ENCODE data around the gene TFPI. TPM values are rescaled to one million over a fixed set of nuclear protein-coding genes. Genes with fewer than 3 reads are reported as not detected.
"Not testable (repeated sequence)": the region's sequence is repeated elsewhere in the genome, so short reads cannot be mapped to it uniquely, and the experiment has no call there.

Gene TFPI
- total and polyA plus RNA-seq, 4 experiments from 2014 or later = not detected

DNA sequence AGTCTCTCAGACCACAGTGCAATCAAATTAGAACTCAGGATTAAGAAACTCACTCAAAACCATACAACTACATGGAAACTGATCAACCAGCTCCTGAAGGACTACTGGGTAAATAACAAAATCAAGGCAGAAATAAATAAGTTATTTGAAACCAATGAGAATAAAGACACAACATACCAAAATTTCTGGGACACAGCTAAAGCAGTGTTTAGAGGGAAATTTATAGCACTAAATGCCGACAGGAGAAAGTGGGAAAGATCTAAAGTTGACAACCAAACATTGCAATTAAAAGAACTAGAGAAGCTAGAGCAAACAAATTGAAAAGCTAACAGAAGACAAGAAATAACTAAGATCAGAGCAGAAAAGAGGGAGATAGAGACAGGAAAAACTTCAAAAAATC, 18.9 kb downstream of the TFPI start:
- DNase-seq; intact Hi-C loops (cut with micrococcal nuclease); POLR2A ChIA-PET (ENCODE audit: partially characterized antibody); H3K27ac ChIP-seq (ENCODE audit: low read depth, low read length); H3K4me1 ChIP-seq (ENCODE audit: insufficient read depth, low read length); H3K4me3 Mint-ChIP-seq; H3K4me3 ChIP-seq (ENCODE audit: low read length in 2 of 2); H3K9me3 ChIP-seq (ENCODE audit: control insufficient read depth in 1 of 2, low read length in 2 of 2); H3K9me3 Mint-ChIP-seq; H3K36me3 Mint-ChIP-seq; H3K27ac Mint-ChIP-seq; H3K27me3 Mint-ChIP-seq; H3K27me3 ChIP-seq (ENCODE audit: insufficient read depth, low read length); H3K36me3 ChIP-seq (ENCODE audit: insufficient read depth, low read length); H3K4me1 Mint-ChIP-seq: not testable (repeated sequence)
- CTCF ChIA-PET (ENCODE audit: partially characterized antibody) = interaction anchor here (0.6 kb wide), 1 partner anchor 402 kb away, joined by 3 read pairs; no protein-coding TSS in a partner anchor

DNA sequence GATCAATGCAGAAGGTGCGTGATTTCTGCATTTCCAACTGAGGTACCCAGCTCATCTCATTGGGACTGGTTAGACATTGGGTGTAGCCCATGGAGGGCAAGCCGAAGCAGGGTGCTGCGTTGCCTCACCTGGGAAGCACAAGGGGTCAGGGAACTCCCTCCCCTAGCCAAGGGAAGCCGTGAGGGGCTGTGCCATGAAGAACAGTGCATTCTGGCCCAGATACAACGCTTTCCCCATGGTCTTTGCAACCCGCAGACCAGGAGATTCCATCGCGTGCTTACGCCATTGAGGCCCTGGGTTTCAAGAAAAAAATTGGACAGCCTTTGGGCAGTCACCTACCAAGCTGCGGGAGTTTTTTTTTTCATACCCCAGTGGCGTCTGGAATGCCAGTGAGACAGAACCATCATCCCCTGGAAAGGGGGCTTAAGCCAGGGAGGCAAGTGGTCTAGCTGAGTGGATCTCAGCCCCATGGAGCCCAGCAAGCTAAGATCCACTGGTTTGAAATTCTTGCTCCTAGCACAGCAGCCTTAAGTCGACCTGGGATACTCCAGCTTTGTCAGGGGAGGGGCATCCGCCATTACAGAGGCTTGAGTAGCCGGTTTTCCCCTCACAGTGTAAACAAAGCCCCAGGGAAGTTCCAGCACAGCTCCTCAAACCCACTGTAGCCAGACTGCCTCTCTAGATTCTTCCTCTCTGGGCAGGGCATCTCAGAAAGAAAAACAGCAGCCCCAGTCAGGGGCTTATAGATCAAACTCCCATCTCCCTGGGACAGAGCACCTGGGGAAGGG, 21.7 kb downstream of the TFPI start:
- Histone ChIP-seq H3K4me1 (ENCODE audit: insufficient read depth, low read length) (no peaks in the 10 kb centered on the region), H3K9me3 (ENCODE audit: control insufficient read depth in 1 of 2, low read length in 2 of 2) (no peaks in the 10 kb centered on the region), H3K36me3 (ENCODE audit: insufficient read depth, low read length) (no peaks in the 10 kb centered on the region), H3K27me3 (ENCODE audit: insufficient read depth, low read length) (no peaks in the 10 kb centered on the region), H3K27ac (ENCODE audit: low read depth, low read length) (no peak overlapping the region), H3K4me3 (ENCODE audit: low read length in 2 of 2) (no peak overlapping the region)
- CTCF ChIA-PET (ENCODE audit: partially characterized antibody) = no interaction called here
- intact Hi-C loops (cut with micrococcal nuclease) = no loop called here
- Mint-ChIP-seq H3K36me3 (no peaks in the 10 kb centered on the region), H3K4me1 (no peaks in the 10 kb centered on the region), H3K9me3 (peaks cover 0 to 6% (median 2%) of the 10 kb centered on the region in 8 donors), H3K27ac (no peak overlapping the region), H3K27me3 (no peaks in the 10 kb centered on the region), H3K4me3 (no peak overlapping the region)
- DNase-seq = no peak
- POLR2A ChIA-PET (ENCODE audit: partially characterized antibody) = no interaction called here

DNA sequence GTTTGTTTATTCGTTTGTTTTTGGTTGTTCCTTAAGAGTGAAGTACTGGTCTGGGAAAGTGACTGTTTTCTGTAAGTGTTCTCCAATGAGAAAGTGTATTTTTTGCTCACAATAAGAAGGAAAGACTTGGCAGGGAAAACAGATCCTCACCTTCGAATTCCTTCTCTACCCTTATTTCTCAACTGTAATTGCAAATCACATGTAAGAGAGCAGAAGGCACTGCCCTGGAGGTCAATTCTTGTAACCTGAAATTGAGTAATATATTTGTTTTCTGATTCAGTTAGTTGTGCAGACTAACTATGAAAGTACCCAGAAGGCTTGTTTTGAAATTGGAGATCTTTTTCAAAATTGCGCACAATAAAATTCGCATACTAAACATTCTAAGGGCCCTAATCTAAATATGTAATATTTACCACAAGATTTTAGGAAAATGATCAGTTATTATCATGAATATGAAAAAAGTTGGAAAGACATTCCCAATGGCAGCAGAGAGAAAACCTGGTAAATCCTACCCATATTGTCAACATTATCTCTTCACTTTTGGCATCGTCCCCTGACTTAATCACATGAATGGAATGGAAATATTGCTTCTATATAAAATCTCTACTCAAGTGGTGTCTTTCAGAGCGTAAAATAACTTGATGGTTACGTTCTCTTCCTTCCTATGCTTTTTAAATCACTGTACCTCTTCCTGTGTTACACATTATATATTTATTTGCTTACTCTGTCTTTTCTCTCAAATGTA, 24.1 kb downstream of the TFPI start:
- no peak overlapping the region for H3K4me3 ChIP-seq (ENCODE audit: low read length in 2 of 2)
- no peaks in the 10 kb centered on the region for H3K4me1 Mint-ChIP-seq
- no peaks in the 10 kb centered on the region for H3K27me3 Mint-ChIP-seq
- H3K27ac Mint-ChIP-seq = no peak overlapping the region
- peaks cover 0 to 5% (median under 1%) of the 10 kb centered on the region in 8 donors for H3K9me3 Mint-ChIP-seq
- no peak for DNase-seq
- CTCF ChIA-PET (ENCODE audit: partially characterized antibody) = no interaction called here
- H3K36me3 ChIP-seq (ENCODE audit: insufficient read depth, low read length) = no peaks in the 10 kb centered on the region
- no peaks in the 10 kb centered on the region for H3K9me3 ChIP-seq (ENCODE audit: control insufficient read depth in 1 of 2, low read length in 2 of 2)
- POLR2A ChIA-PET (ENCODE audit: partially characterized antibody) = no interaction called here
- H3K27me3 ChIP-seq (ENCODE audit: insufficient read depth, low read length) = no peaks in the 10 kb centered on the region
- H3K4me3 Mint-ChIP-seq = no peak overlapping the region
- no peak overlapping the region for H3K27ac ChIP-seq (ENCODE audit: low read depth, low read length)
- H3K36me3 Mint-ChIP-seq = no peaks in the 10 kb centered on the region
- H3K4me1 ChIP-seq (ENCODE audit: insufficient read depth, low read length) = no peaks in the 10 kb centered on the region
- intact Hi-C loops (cut with micrococcal nuclease) = no loop called here

GRCh38 chr2:187529248-187529976, 24.8 kb downstream of the TFPI start:
- Mint-ChIP-seq H3K27ac (no peak overlapping the region), H3K36me3 (no peaks in the 10 kb centered on the region), H3K9me3 (peaks cover 0 to 5% (median 0%) of the 10 kb centered on the region in 8 donors), H3K27me3 (no peaks in the 10 kb centered on the region), H3K4me3 (no peak overlapping the region), H3K4me1 (no peaks in the 10 kb centered on the region)
- Histone ChIP-seq H3K27ac (ENCODE audit: low read depth, low read length) (no peak overlapping the region), H3K9me3 (ENCODE audit: control insufficient read depth in 1 of 2, low read length in 2 of 2) (no peaks in the 10 kb centered on the region), H3K4me1 (ENCODE audit: insufficient read depth, low read length) (no peaks in the 10 kb centered on the region), H3K27me3 (ENCODE audit: insufficient read depth, low read length) (no peaks in the 10 kb centered on the region), H3K36me3 (ENCODE audit: insufficient read depth, low read length) (no peaks in the 10 kb centered on the region), H3K4me3 (ENCODE audit: low read length in 2 of 2) (no peak overlapping the region)
- DNase-seq = no peak
- ChIA-PET CTCF (ENCODE audit: partially characterized antibody) (no interaction called here), POLR2A (ENCODE audit: partially characterized antibody) (no interaction called here)
- intact Hi-C loops (cut with micrococcal nuclease) = no loop called here

- Mint-ChIP-seq H3K4me1 (no peaks in the 10 kb centered on the region), H3K9me3 (no peaks in the 10 kb centered on the region), H3K27ac (no peak overlapping the region), H3K27me3 (no peaks in the 10 kb centered on the region), H3K4me3 (no peak overlapping the region), H3K36me3 (no peaks in the 10 kb centered on the region)
- no peak overlapping the region for H3K27ac ChIP-seq (ENCODE audit: low read depth, low read length)
- H3K9me3 ChIP-seq (ENCODE audit: control insufficient read depth in 1 of 2, low read length in 2 of 2) = no peaks in the 10 kb centered on the region
- H3K27me3 ChIP-seq (ENCODE audit: insufficient read depth, low read length) = no peaks in the 10 kb centered on the region
- intact Hi-C loops (cut with micrococcal nuclease) = no loop called here
- no peaks in the 10 kb centered on the region for H3K36me3 ChIP-seq (ENCODE audit: insufficient read depth, low read length)
- ChIA-PET POLR2A (ENCODE audit: partially characterized antibody) (no interaction called here), CTCF (ENCODE audit: partially characterized antibody) (no interaction called here)
- no peak for DNase-seq
- no peaks in the 10 kb centered on the region for H3K4me1 ChIP-seq (ENCODE audit: insufficient read depth, low read length)
- no peak overlapping the region for H3K4me3 ChIP-seq (ENCODE audit: low read length in 2 of 2)
Measured at GRCh38 chr2:187528042-187528441, 26.2 kb downstream of the TFPI start.

GRCh38 chr2:187527262-187527661, 27.0 kb downstream of the TFPI start:
- DNase-seq = no peak
- ChIA-PET POLR2A (ENCODE audit: partially characterized antibody) (no interaction called here), CTCF (ENCODE audit: partially characterized antibody) (no interaction called here)
- no peaks in the 10 kb centered on the region for H3K4me1 ChIP-seq (ENCODE audit: insufficient read depth, low read length)
- no peak overlapping the region for H3K27ac ChIP-seq (ENCODE audit: low read depth, low read length)
- Mint-ChIP-seq H3K9me3 (no peaks in the 10 kb centered on the region), H3K4me3 (no peak overlapping the region), H3K27ac (no peak overlapping the region), H3K27me3 (no peaks in the 10 kb centered on the region), H3K4me1 (no peaks in the 10 kb centered on the region), H3K36me3 (no peaks in the 10 kb centered on the region)
- H3K36me3 ChIP-seq (ENCODE audit: insufficient read depth, low read length) = no peaks in the 10 kb centered on the region
- no peaks in the 10 kb centered on the region for H3K27me3 ChIP-seq (ENCODE audit: insufficient read depth, low read length)
- intact Hi-C loops (cut with micrococcal nuclease) = no loop called here
- no peak overlapping the region for H3K4me3 ChIP-seq (ENCODE audit: low read length in 2 of 2)
- no peaks in the 10 kb centered on the region for H3K9me3 ChIP-seq (ENCODE audit: control insufficient read depth in 1 of 2, low read length in 2 of 2)

- Histone ChIP-seq H3K27ac (ENCODE audit: low read depth, low read length) (no peak overlapping the region), H3K36me3 (ENCODE audit: insufficient read depth, low read length) (no peaks in the 10 kb centered on the region), H3K27me3 (ENCODE audit: insufficient read depth, low read length) (no peaks in the 10 kb centered on the region), H3K9me3 (ENCODE audit: control insufficient read depth in 1 of 2, low read length in 2 of 2) (no peaks in the 10 kb centered on the region), H3K4me3 (ENCODE audit: low read length in 2 of 2) (no peak overlapping the region), H3K4me1 (ENCODE audit: insufficient read depth, low read length) (no peaks in the 10 kb centered on the region)
- no peaks in the 10 kb centered on the region for H3K4me1 Mint-ChIP-seq
- no peaks in the 10 kb centered on the region for H3K9me3 Mint-ChIP-seq
- intact Hi-C loops (cut with micrococcal nuclease) = no loop called here
- H3K36me3 Mint-ChIP-seq = no peaks in the 10 kb centered on the region
- no peak overlapping the region for H3K4me3 Mint-ChIP-seq
- no peak overlapping the region for H3K27ac Mint-ChIP-seq
- no peaks in the 10 kb centered on the region for H3K27me3 Mint-ChIP-seq
- CTCF ChIA-PET (ENCODE audit: partially characterized antibody) = no interaction called here
- POLR2A ChIA-PET (ENCODE audit: partially characterized antibody) = no interaction called here
- DNase-seq = no peak
Measured at GRCh38 chr2:187526792-187527191, 27.4 kb downstream of the TFPI start.

Data from CD4-positive, alpha-beta memory T cell (primary cell).